Right lobe of liver (tissue), 6 donors: ENCODE results near the gene ERO1B. TPM values are rescaled to one million over a fixed set of nuclear protein-coding genes. Genes with fewer than 3 reads are reported as not detected.

Experiments
- ATAC-seq, 4 donors: fragments of 200-7000 bp; cut with Tn5 transposase; one replicate each; pipeline ENCODE4 v1.9.1; 2020; ENCODE audit warnings: mild to moderate bottlenecking in 4 of 4, moderate library complexity in 4 of 4
- DNase-seq, 3 donors: peaks; one replicate each; pipeline ENCODE4 v3.0.0-alpha.2; 2020
- H3K27ac ChIP-seq, 3 donors: fragments of 200-600 bp; one replicate each; pipeline ENCODE4 v1.8.0; 2022
- H3K27me3 ChIP-seq, 2 donors: fragments of 200-600 bp; one replicate each; pipeline ENCODE4 v1.8.0; 2022
- H3K36me3 ChIP-seq, 4 donors: fragments of 200-600 bp; sonication (generic) in 1 of 4; one replicate each; pipeline versions ENCODE4 v1.5.1 to v1.8.0; 2017 to 2022; ENCODE audit warnings: control low read depth in 1 of 4
- H3K4me1 ChIP-seq, 4 donors: fragments of 200-600 bp; sonication (generic) in 1 of 4; one replicate each; pipeline versions ENCODE4 v1.5.1 to v1.8.0; 2017 to 2022; ENCODE audit warnings: control low read depth in 1 of 4
- H3K4me3 ChIP-seq, 3 donors: fragments of 200-600 bp; one replicate each; pipeline ENCODE4 v1.8.0; 2022
- H3K9me3 ChIP-seq, 4 donors: fragments of 200-600 bp; sonication (generic) in 1 of 4; one replicate each; pipeline versions ENCODE4 v1.5.1 to v1.8.0; 2017 to 2022; ENCODE audit warnings: control low read depth in 1 of 4
- POLR2A ChIP-seq: fragments of 450-650 bp; IDR thresholded peaks from one replicate; pipeline ENCODE4 v1.6.1; 2017; ENCODE audit warnings: antibody characterized with exemption, mild to moderate bottlenecking
- whole genome bisulfite sequencing: methylation state at CpG from one replicate; pipeline ENCODE4 v1.1.6; 2018; ENCODE audit warnings: low coverage, low lambda C conversion rate; ENCODE audit not compliant: insufficient coverage; ENCODE audit errors: missing lambda C conversion rate; 5-methylcytosine and 5-hydroxymethylcytosine counted together
- intact Hi-C, 2 donors: fragments of 100-400 bp; cut with DNase I; formaldehyde crosslinking; loops; one replicate each; pipeline versions ENCODE4 v1.11.2 to v1.14.1; 2022
- total RNA-seq, 6 experiments: library from RNA; depleted of rRNA in 2 of 6; stranded (reverse); fragments of >200 nt in 2 of 6; fragmentation: NEBNext Ultra II Directional in 3 of 6; extraction: Animal tissue kit (Norgen Biotek cat#: 25700) in 3 of 6; gene quantifications; one replicate each; pipeline versions ENCODE4 v1.1.0 to v1.2.4, GENCODE V29; 2016 to 2023
- TF ChIP-seq, protein P1 (sequence below), 4 donors: fragments of 200-600 bp in 3 of 4; fragments of 450-650 bp in 1 of 4; IDR thresholded peaks; one replicate each; pipeline versions ENCODE4 v1.5.1 to v1.8.0; 2016 to 2022; ENCODE audit warnings: antibody characterized with exemption in 4 of 4, mild to moderate bottlenecking in 2 of 4
- donor health status: DM: no; HTN: yes; CAD: no.
- donor health status: DM: no; HTN: no; CAD: no.
- donor health status: DM: no; HTN: no; CAD: no.
- donor health status: DM: no; HTN: yes; CAD: no.
- donor health status: DM: no; HTN: yes; CAD: no.

Gene ERO1B
- total RNA-seq, 6 experiments from 2014 or later: 8.0 to 22.5 (median 17.1) TPM

DNA sequence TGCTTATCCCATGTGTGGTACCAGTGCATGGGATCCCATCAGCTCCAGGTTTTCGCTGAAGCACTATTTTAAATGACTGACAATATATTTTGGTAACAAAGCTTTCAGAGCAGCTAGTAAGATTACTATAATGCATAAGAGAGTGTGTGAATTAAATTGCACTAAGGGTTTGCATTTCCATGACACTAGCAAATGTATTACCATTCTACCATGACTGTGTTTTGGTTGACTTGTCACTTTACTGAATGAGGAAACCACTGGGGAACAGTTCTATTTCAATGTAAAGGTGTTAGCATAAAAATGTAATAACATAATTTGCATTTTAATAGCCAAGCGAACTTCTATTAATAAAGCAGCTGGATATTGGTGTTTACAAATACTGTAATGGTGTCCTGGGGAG lies 31.7 kb upstream of the ERO1B start:
- Histone ChIP-seq H3K27ac (no peak overlapping the region), H3K4me3 (no peak overlapping the region), H3K4me1 (no peaks in the 10 kb centered on the region), H3K27me3 (no peaks in the 10 kb centered on the region), H3K9me3 (no peaks in the 10 kb centered on the region), H3K36me3 (no peaks in the 10 kb centered on the region)
- 94% methylated on average over 2 of the region's 2 CpGs for WGBS
- no peak for TF ChIP-seq POLR2A
- ATAC-seq (no peak), DNase-seq (no peak)
- intact Hi-C loops: no loop called here

DNA sequence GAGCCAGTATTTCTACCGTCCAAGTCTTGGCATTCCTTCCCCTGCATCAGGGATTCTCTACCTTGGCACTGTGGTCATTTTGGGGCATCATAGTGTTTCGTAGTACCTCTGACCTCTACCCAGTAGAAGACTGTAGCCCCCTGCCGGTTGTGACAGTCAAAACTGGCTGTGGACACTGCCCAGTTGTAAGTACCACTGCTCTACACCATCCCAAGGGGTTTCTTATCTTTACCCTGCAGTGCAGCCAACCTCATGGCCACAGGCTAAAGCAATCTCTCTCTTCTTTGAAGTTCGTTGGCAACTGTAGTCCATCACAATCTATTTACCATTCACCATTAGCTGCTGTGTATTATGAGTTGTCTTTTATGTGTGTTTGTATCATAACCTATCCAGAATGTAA lies 29.3 kb upstream of the ERO1B start:
- Histone ChIP-seq H3K9me3 (no peaks in the 10 kb centered on the region), H3K4me1 (no peaks in the 10 kb centered on the region), H3K27ac (no peak overlapping the region), H3K27me3 (no peaks in the 10 kb centered on the region), H3K4me3 (no peak overlapping the region), H3K36me3 (no peaks in the 10 kb centered on the region)
- intact Hi-C loops: no loop called here
- DNase-seq (no peak), ATAC-seq (no peak)
- 55% methylated on average over 4 of the region's 4 CpGs for WGBS
- no peak for TF ChIP-seq POLR2A
- TF ChIP-seq, protein P1, sequence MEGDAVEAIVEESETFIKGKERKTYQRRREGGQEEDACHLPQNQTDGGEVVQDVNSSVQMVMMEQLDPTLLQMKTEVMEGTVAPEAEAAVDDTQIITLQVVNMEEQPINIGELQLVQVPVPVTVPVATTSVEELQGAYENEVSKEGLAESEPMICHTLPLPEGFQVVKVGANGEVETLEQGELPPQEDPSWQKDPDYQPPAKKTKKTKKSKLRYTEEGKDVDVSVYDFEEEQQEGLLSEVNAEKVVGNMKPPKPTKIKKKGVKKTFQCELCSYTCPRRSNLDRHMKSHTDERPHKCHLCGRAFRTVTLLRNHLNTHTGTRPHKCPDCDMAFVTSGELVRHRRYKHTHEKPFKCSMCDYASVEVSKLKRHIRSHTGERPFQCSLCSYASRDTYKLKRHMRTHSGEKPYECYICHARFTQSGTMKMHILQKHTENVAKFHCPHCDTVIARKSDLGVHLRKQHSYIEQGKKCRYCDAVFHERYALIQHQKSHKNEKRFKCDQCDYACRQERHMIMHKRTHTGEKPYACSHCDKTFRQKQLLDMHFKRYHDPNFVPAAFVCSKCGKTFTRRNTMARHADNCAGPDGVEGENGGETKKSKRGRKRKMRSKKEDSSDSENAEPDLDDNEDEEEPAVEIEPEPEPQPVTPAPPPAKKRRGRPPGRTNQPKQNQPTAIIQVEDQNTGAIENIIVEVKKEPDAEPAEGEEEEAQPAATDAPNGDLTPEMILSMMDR (IDR thresholded peaks at IDR 0.05): no peak

DNA sequence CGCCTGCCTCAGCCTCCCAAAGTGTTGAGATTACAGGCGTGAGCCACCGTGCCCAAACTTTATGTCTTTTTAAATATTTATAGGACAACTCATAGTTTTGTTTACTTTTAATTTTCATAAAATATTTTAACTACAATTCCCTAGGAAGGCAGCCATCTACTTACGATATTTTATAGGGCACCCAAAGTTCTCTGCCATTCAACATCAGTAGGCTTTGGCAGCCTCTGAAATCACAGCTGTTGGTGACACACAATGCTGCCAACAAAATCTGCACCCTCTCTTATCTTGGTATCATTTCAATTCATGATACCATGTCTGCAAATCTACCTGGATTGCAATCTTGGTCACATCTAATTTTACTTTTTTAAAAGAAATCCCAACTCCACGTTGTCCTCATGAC lies 27.1 kb upstream of the ERO1B start:
- TF ChIP-seq, protein P1 (IDR thresholded peaks at IDR 0.05): no peak
- TF ChIP-seq POLR2A: no peak
- Histone ChIP-seq H3K27me3 (no peaks in the 10 kb centered on the region), H3K36me3 (no peaks in the 10 kb centered on the region), H3K4me3 (no peak overlapping the region), H3K9me3 (no peaks in the 10 kb centered on the region), H3K4me1 (no peaks in the 10 kb centered on the region), H3K27ac (no peak overlapping the region)
- intact Hi-C loops: no loop called here
- no peak for DNase-seq
- ATAC-seq: no peak
- 81% methylated on average over 4 of the region's 5 CpGs for WGBS

DNA sequence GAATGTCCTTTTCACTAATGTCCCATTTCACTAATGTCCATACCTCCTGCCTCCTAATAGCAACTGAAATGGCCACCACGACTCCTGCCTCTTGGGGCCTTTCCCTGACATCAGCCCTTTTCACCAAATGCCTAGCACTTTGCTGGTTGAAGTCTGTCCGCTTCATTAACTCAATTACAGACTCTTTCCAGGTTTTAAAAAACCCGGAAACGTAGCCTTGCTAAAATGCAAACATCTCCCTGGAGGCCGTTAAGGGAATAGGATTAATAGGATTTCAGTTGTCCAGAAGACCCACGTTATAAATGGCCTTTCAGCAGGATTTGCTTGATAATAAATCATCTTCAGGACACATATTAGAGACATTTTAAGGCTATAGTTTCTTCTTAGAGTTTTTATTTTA lies 25.7 kb upstream of the ERO1B start:
- Histone ChIP-seq H3K9me3 (no peaks in the 10 kb centered on the region), H3K36me3 (no peaks in the 10 kb centered on the region), H3K4me3 (no peak overlapping the region), H3K27me3 (no peaks in the 10 kb centered on the region), H3K27ac (no peak overlapping the region), H3K4me1 (no peaks in the 10 kb centered on the region)
- 68% methylated on average over 6 of the region's 6 CpGs for WGBS
- DNase-seq: no peak
- ATAC-seq: no peak
- TF ChIP-seq POLR2A: no peak
- intact Hi-C loops: no loop called here

DNA sequence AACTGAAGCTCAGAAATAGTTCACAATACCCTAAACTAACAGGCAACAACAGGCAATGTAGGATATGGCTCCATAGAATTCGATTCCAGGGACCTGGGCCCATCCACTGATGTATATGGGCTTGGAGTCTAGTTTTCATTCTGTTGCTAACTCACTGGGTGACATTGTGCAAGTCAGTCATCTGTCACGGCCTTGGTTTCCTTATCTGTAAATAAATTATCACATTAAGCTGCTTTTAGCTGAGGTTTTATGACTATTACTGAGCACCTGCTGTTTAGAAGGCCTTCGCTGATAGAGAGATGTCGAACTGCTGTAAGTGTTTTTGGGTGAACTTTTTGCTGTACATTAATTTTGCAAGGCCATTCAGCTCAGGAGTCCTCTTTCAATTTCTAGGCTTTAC lies 22.9 kb upstream of the ERO1B start:
- no peaks in the 10 kb centered on the region for H3K36me3 ChIP-seq
- TF ChIP-seq, protein P1 (IDR thresholded peaks at IDR 0.05): no peak
- TF ChIP-seq POLR2A: no peak
- H3K9me3 ChIP-seq: no peaks in the 10 kb centered on the region
- no peak overlapping the region for H3K27ac ChIP-seq
- intact Hi-C loops: no loop called here
- H3K27me3 ChIP-seq: no peaks in the 10 kb centered on the region
- H3K4me1 ChIP-seq: no peaks in the 10 kb centered on the region
- DNase-seq: no peak
- H3K4me3 ChIP-seq: no peak overlapping the region
- no peak for ATAC-seq
- 74% methylated on average over 4 of the region's 4 CpGs for WGBS

DNA sequence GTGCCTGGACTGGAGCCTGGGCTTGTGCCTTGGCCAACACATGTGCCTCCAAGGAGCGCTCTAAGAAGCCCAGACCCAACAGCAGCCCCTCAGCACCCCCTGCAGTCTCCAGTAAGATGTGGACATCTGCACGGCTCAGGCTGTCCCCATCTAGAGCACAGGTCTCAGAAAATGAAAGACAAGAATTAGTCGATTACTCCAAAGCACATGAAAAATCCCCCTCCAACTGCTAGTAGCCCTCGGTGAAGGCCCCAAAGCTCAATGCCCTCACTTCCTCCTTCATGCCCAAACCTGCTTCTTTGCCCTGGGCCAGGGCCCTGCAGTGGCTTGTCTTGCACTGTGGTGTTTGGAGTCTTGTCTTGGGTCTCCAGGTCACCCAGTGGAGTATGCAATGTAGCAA lies 21.9 kb upstream of the ERO1B start:
- Histone ChIP-seq H3K4me3 (no peak overlapping the region), H3K27me3 (no peaks in the 10 kb centered on the region), H3K4me1 (no peaks in the 10 kb centered on the region), H3K9me3 (no peaks in the 10 kb centered on the region), H3K27ac (no peak overlapping the region), H3K36me3 (no peaks in the 10 kb centered on the region)
- TF ChIP-seq POLR2A: no peak
- TF ChIP-seq, protein P1 (IDR thresholded peaks at IDR 0.05): no peak
- no peak for DNase-seq
- 43% methylated on average over 1 of the region's 4 CpGs for WGBS
- no peak for ATAC-seq
- intact Hi-C loops: no loop called here
